Muscle of arm (tissue), 12 donors: Measurements from ENCODE around the gene CLASRP. TPM values are rescaled to one million over a fixed set of nuclear protein-coding genes. Genes with fewer than 3 reads are reported as not detected.
A peak's percentile ranks its signal among the peaks of the same experiment; 100 is the strongest.

Source experiments
- DNase-seq: peaks from one replicate; pipeline ENCODE4 v3.0.0-alpha.2; 2013
- polyA plus RNA-seq, 12 donors: library from polyadenylated mRNA; unstranded; fragments of 120-200 nt; gene quantifications; one replicate each; pipeline ENCODE4 v1.2.1, GENCODE V29; 2013; ENCODE audit not compliant: insufficient read length in 12 of 12

Gene CLASRP
- polyA plus RNA-seq, 12 donors = 35.7 to 78.3 (median 40.6) TPM; not detected in 1

- DNase-seq = peak; percentile 52
Observed at GRCh38 chr19:45016388-45017314, 22.2 kb upstream of the CLASRP start.

- DNase-seq = no peak
Observed at GRCh38 chr19:45019187-45019586, 19.7 kb upstream of the CLASRP start.

- no peak for DNase-seq
Observed at GRCh38 chr19:45020071-45020470, 18.8 kb upstream of the CLASRP start.

- DNase-seq = no peak
Observed at GRCh38 chr19:45021971-45022370, 16.9 kb upstream of the CLASRP start.

GRCh38 chr19:45023048-45023447 is 15.8 kb upstream of the CLASRP start:
- no peak for DNase-seq

GRCh38 chr19:45025264-45025663 is 13.6 kb upstream of the CLASRP start:
- DNase-seq = no peak

- DNase-seq = no peak
Observed at GRCh38 chr19:45027371-45027770, 11.5 kb upstream of the CLASRP start.

- no peak for DNase-seq
Observed at GRCh38 chr19:45030825-45031224, 8.0 kb upstream of the CLASRP start.

- no peak for DNase-seq
Observed at GRCh38 chr19:45032421-45032820, 6.4 kb upstream of the CLASRP start.

GRCh38 chr19:45035755-45036154 is 3.1 kb upstream of the CLASRP start:
- DNase-seq = no peak

- DNase-seq = no peak
Observed at GRCh38 chr19:45037393-45038169, 1.3 kb upstream of the CLASRP start.

GRCh38 chr19:45040059-45040771 is 1.4 kb downstream of the CLASRP start:
- no peak for DNase-seq

- no peak for DNase-seq
Observed at GRCh38 chr19:45041125-45041524, 2.3 kb downstream of the CLASRP start.

GRCh38 chr19:45045671-45046353 is 7.0 kb downstream of the CLASRP start:
- no peak for DNase-seq

- DNase-seq = no peak
Observed at GRCh38 chr19:45046355-45046754, 7.5 kb downstream of the CLASRP start.

- no peak for DNase-seq
Observed at GRCh38 chr19:45047188-45047797, 8.4 kb downstream of the CLASRP start.

- DNase-seq = no peak
Observed at GRCh38 chr19:45049073-45049736, 10.4 kb downstream of the CLASRP start.

- no peak for DNase-seq
Observed at GRCh38 chr19:45050036-45050435, 11.2 kb downstream of the CLASRP start.

- no peak for DNase-seq
Observed at GRCh38 chr19:45051929-45052579, 13.2 kb downstream of the CLASRP start.

- DNase-seq = no peak
Observed at GRCh38 chr19:45056831-45057230, 18.0 kb downstream of the CLASRP start.
